HepG2 (cell line): Measurements from ENCODE around the gene EIF5A. TPM values are rescaled to one million over a fixed set of nuclear protein-coding genes. Genes with fewer than 3 reads are reported as not detected.

ENCODE experiments used
- HDAC1 ChIP-seq: sonication (generic); formaldehyde crosslinking; IDR thresholded peaks from 2 replicates; pipeline ENCODE4 v1.5.1; 2020; ENCODE audit warnings: mild to moderate bottlenecking, missing genetic modification reagents
- KDM5B ChIP-seq: sonication (generic); formaldehyde crosslinking; IDR thresholded peaks from 2 replicates; pipeline ENCODE4 v1.4.0; 2020; ENCODE audit warnings: missing genetic modification reagents, mild to moderate bottlenecking, borderline replicate concordance
- MXD1 ChIP-seq: sonication (generic); formaldehyde crosslinking; IDR thresholded peaks from 2 replicates; pipeline ENCODE4 v1.4.0; 2020; ENCODE audit warnings: mild to moderate bottlenecking, missing genetic modification reagents
- PHF21A ChIP-seq: sonication (generic); formaldehyde crosslinking; IDR thresholded peaks from 2 replicates; pipeline ENCODE4 v1.5.0; 2020; ENCODE audit warnings: mild to moderate bottlenecking, missing genetic modification reagents
- POLR2A ChIP-seq, 2 experiments: IDR thresholded peaks; 2 replicates each; pipeline ENCODE4 v1.6.1; 2011; ENCODE audit warnings: low read depth in 2 of 2, low read length in 2 of 2, mild to moderate bottlenecking in 1 of 2, moderate library complexity in 1 of 2; ENCODE audit not compliant: insufficient read depth in 1 of 2
- POLR2G ChIP-seq: fragments of 200-400 bp; formaldehyde crosslinking; IDR thresholded peaks from 2 replicates; pipeline ENCODE4 v1.6.1; 2018; ENCODE audit warnings: mild to moderate bottlenecking, low read depth, low read length, moderate library complexity
- PRDM10 ChIP-seq: sonication (generic); formaldehyde crosslinking; IDR thresholded peaks from 2 replicates; pipeline ENCODE4 v1.4.0; 2020; ENCODE audit warnings: low read depth, missing genetic modification reagents
- SETDB1 ChIP-seq: sonication (generic); formaldehyde crosslinking; IDR thresholded peaks from 2 replicates; pipeline ENCODE4 v1.5.1; 2020; ENCODE audit warnings: missing genetic modification reagents, mild to moderate bottlenecking, borderline replicate concordance
- SSRP1 ChIP-seq: IDR thresholded peaks from 2 replicates; pipeline ENCODE4 v1.6.1; 2016; ENCODE audit warnings: control low read depth
- SUZ12 ChIP-seq: fragments of 150-350 bp; IDR thresholded peaks from 2 replicates; pipeline ENCODE4 v1.6.1; 2014; ENCODE audit warnings: low read depth, low read length
- ZBTB40 ChIP-seq, 2 experiments: fragments of 450-650 bp in 1 of 2; sonication (generic) in 1 of 2; formaldehyde crosslinking in 1 of 2; IDR thresholded peaks; 2 replicates each; pipeline versions ENCODE4 v1.6.1 to v1.8.0; 2016 to 2022; ENCODE audit warnings: antibody characterized with exemption in 1 of 2, mild to moderate bottlenecking in 1 of 2, missing genetic modification reagents in 1 of 2
- ZEB1 ChIP-seq: IDR thresholded peaks from 2 replicates; pipeline ENCODE4 v1.6.1; 2012; ENCODE audit warnings: mild to moderate bottlenecking, low read depth, inconsistent platforms; ENCODE audit not compliant: insufficient replicate concordance
- ZFY ChIP-seq: sonication (generic); formaldehyde crosslinking; IDR thresholded peaks from 2 replicates; pipeline ENCODE4 v1.4.0; 2020; ENCODE audit warnings: missing genetic modification reagents
- ZNF451 ChIP-seq: sonication (generic); formaldehyde crosslinking; IDR thresholded peaks from 2 replicates; pipeline ENCODE4 v1.5.0; 2020; ENCODE audit warnings: mild to moderate bottlenecking, missing genetic modification reagents
- ZNF746 ChIP-seq: sonication (generic); formaldehyde crosslinking; IDR thresholded peaks from 2 replicates; pipeline ENCODE4 v1.8.0; 2022; ENCODE audit warnings: mild to moderate bottlenecking, missing genetic modification reagents
- polyA plus RNA-seq, 8 experiments: library from polyadenylated mRNA; depleted of rRNA in 3 of 8; stranded (reverse) in 7 of 8; unstranded in 1 of 8; fragments of >200 nt; fragmentation: Illumina TruSeq in 4 of 8; extraction: Trizol in 4 of 8; gene quantifications; 2 replicates each; pipeline versions ENCODE4 v1.2.1 to v1.2.3, GENCODE V29; 2011 to 2016; ENCODE audit warnings: low read depth in 4 of 8, missing spikeins in 1 of 8, mixed read lengths in 1 of 8; ENCODE audit not compliant: insufficient read depth in 1 of 8
- total RNA-seq, 5 experiments: library from RNA; depleted of rRNA; stranded (reverse); fragments of >200 nt; fragmentation: Illumina TruSeq; extraction: Trizol; gene quantifications; 2 replicates each; pipeline ENCODE4 v1.2.3, GENCODE V29; 2016; ENCODE audit warnings: low read depth in 1 of 5

Gene EIF5A
- total and polyA plus RNA-seq, 2 of the 13 experiments (the other 11 are each of a cell fraction or from before 2014, with no cell fraction given): 319 to 337 TPM

- no peak for TF ChIP-seq KDM5B (CRISPR knock-in tag)
- no peak for TF ChIP-seq SETDB1 (CRISPR knock-in tag)
- 0 out of 2 replicates have a peak, but pooled peaks have one; percentile 53 for TF ChIP-seq PRDM10 (CRISPR knock-in tag)
- TF ChIP-seq PHF21A (CRISPR knock-in tag): 0 out of 2 replicates have a peak, but pooled peaks have one; percentile 35
- no peak for TF ChIP-seq ZNF451 (CRISPR knock-in tag)
- peak; percentile 22; the same call in 1 of the 2 replicates for TF ChIP-seq SUZ12
- TF ChIP-seq ZBTB40 (IDR thresholded peaks at IDR 0.05): no peak
- no peak for TF ChIP-seq ZBTB40 (CRISPR knock-in tag; IDR thresholded peaks at IDR 0.05)
- TF ChIP-seq POLR2G: peak; percentile 67
- TF ChIP-seq SSRP1 (CRISPR knock-in tag): no peak
- TF ChIP-seq HDAC1: 0 out of 2 replicates have a peak, but pooled peaks have one; percentile 18
- peak; percentile 2 for TF ChIP-seq ZEB1
- TF ChIP-seq ZNF746: 0 out of 2 replicates have a peak, but pooled peaks have one; percentile 12
- TF ChIP-seq ZFY (CRISPR knock-in tag): peak; percentile 37; the same call in 1 of the 2 replicates
- no peak for TF ChIP-seq MXD1 (CRISPR knock-in tag)
- TF ChIP-seq POLR2A (IDR thresholded peaks at IDR 0.05; ENCODE audit: insufficient read depth in 1 of 2, low read depth in 2 of 2, low read length in 2 of 2): peak; percentile 37 to 69; a peak in 3 of 4 replicates
These were observed 1.4 kb downstream of the EIF5A start (continued) for GRCh38 chr17:7308625-7309433.
